Tibial nerve (tissue), 4 donors: ENCODE data around the gene WDR49.

ENCODE experiments used
- CTCF ChIP-seq, 5 experiments: fragments of 200-600 bp in 3 of 5; fragments of 450-650 bp in 2 of 5; sonication (generic) in 3 of 5; IDR thresholded peaks; one replicate each; pipeline ENCODE4 v1.5.1; 2016 to 2019; ENCODE audit warnings: antibody characterized with exemption in 5 of 5, mild to moderate bottlenecking in 3 of 5, moderate library complexity in 2 of 5
- EP300 ChIP-seq, 2 donors: sonication (generic); formaldehyde crosslinking; IDR thresholded peaks; one replicate each; pipeline ENCODE4 v1.6.1; 2017; ENCODE audit warnings: antibody characterized with exemption in 2 of 2, mild to moderate bottlenecking in 1 of 2

- no peak for TF ChIP-seq CTCF (IDR thresholded peaks at IDR 0.05)
- no peak for TF ChIP-seq EP300 (IDR thresholded peaks at IDR 0.05)
Observed at GRCh38 chr3:167572991-167573390, 80.8 kb downstream of the WDR49 start.
